ENCODE measurements around the gene CACNA2D2. TPM values are rescaled to one million over a fixed set of nuclear protein-coding genes. Genes with fewer than 3 reads are reported as not detected.

CACNA2D2 gene
- total and polyA plus RNA-seq, 2 donors (not counting 1 experiment from before 2014, with no cell fraction given): 0.06 TPM; not detected in 1

- Histone ChIP-seq H3K9me3 (ENCODE audit: control insufficient read depth, insufficient read depth, low read depth, low read length) (no peaks in the 10 kb centered on the region), H4K20me1 (ENCODE audit: control insufficient read depth, extremely low read depth, insufficient read depth, low read length) (no peaks in the 10 kb centered on the region)
These were observed 83.7 kb downstream of the CACNA2D2 start for GRCh38 chr3:50419595-50420370.

DNA sequence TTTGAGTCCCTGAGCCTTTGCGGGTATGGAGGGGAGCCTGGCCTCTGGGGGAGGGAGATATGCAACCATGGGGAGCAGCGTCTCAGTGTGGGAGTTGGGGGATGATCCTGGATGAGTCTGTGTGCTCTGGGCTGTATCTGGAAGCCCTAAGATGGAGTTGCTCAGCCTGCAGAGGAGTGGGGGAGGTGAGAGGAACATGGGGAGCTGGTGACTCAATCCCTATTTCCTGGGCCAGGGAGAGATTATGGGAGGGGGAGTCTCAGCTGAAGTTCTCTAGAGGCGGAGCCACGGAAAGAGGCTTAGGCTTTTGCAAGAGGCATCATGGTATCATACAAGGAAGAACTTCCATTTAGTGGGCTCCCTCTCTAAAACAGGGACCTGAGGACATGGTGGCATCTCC lies 84.6 kb downstream of the CACNA2D2 start:
- no peak overlapping the region for H2AFZ ChIP-seq (ENCODE audit: low read length)
- H3K9ac ChIP-seq (ENCODE audit: insufficient read depth, low read length): no peak overlapping the region
- peak; percentile 2 to 28 for DNase-seq (ENCODE audit: low read depth in 2 of 2)
- no peaks in the 10 kb centered on the region for H3K4me1 ChIP-seq (ENCODE audit: control insufficient read depth, extremely low read depth, insufficient read depth, low read length)
- no peaks in the 10 kb centered on the region for H3K36me3 ChIP-seq (ENCODE audit: control insufficient read depth, insufficient read depth, low read length)
- H3K27me3 ChIP-seq (ENCODE audit: control insufficient read depth, insufficient read depth, low read length): no peaks in the 10 kb centered on the region
- no peak overlapping the region for H3K4me3 ChIP-seq (replicated peaks in 1 of 4; ENCODE audit: control extremely low read depth in 1 of 4, insufficient read depth in 1 of 4, low read depth in 3 of 4, low read length in 4 of 4)
- H3K9me3 ChIP-seq (ENCODE audit: control insufficient read depth, insufficient read depth, low read depth, low read length): no peaks in the 10 kb centered on the region
- no peak overlapping the region for H3K4me2 ChIP-seq (ENCODE audit: extremely low read depth, insufficient read depth, low read length)
- TF ChIP-seq CTCF (conservative IDR thresholded peaks at IDR 0.05 in 1 of 2, IDR thresholded peaks at IDR 0.05 in 1 of 2; ENCODE audit: low read depth in 1 of 2, low read length in 2 of 2) (no peak), EZH2 (IDR thresholded peaks at IDR 0.05; ENCODE audit: low read length, missing control alignments) (no peak)
- no peak overlapping the region for H3K27ac ChIP-seq (ENCODE audit: insufficient read depth, low read length)
- H3K79me2 ChIP-seq (ENCODE audit: control insufficient read depth, insufficient read depth, low read length): no peaks in the 10 kb centered on the region
- H4K20me1 ChIP-seq (ENCODE audit: control insufficient read depth, extremely low read depth, insufficient read depth, low read length): no peaks in the 10 kb centered on the region

More at GRCh38 chr3:50419595-50420370, 83.7 kb downstream of the CACNA2D2 start:
- Histone ChIP-seq H3K9ac (ENCODE audit: insufficient read depth, low read length) (no peak overlapping the region), H3K36me3 (ENCODE audit: control insufficient read depth, insufficient read depth, low read length) (no peaks in the 10 kb centered on the region), H3K27ac (ENCODE audit: insufficient read depth, low read length) (no peak overlapping the region), H3K4me2 (ENCODE audit: extremely low read depth, insufficient read depth, low read length) (no peak overlapping the region), H3K4me1 (ENCODE audit: control insufficient read depth, extremely low read depth, insufficient read depth, low read length) (no peaks in the 10 kb centered on the region), H3K4me3 (replicated peaks in 1 of 4; ENCODE audit: control extremely low read depth in 1 of 4, insufficient read depth in 1 of 4, low read depth in 3 of 4, low read length in 4 of 4) (no peak overlapping the region), H3K27me3 (ENCODE audit: control insufficient read depth, insufficient read depth, low read length) (no peaks in the 10 kb centered on the region), H3K79me2 (ENCODE audit: control insufficient read depth, insufficient read depth, low read length) (no peaks in the 10 kb centered on the region), H2AFZ (ENCODE audit: low read length) (no peak overlapping the region)
- no peak for TF ChIP-seq EZH2 (IDR thresholded peaks at IDR 0.05; ENCODE audit: low read length, missing control alignments)
- no peak for TF ChIP-seq CTCF (conservative IDR thresholded peaks at IDR 0.05 in 1 of 2, IDR thresholded peaks at IDR 0.05 in 1 of 2; ENCODE audit: low read depth in 1 of 2, low read length in 2 of 2)
- DNase-seq (ENCODE audit: low read depth in 2 of 2): no peak

GRCh38 chr3:50417637-50418033 lies 85.8 kb downstream of the CACNA2D2 start:
- Histone ChIP-seq H3K4me1 (ENCODE audit: control insufficient read depth, extremely low read depth, insufficient read depth, low read length) (no peaks in the 10 kb centered on the region), H4K20me1 (ENCODE audit: control insufficient read depth, extremely low read depth, insufficient read depth, low read length) (no peaks in the 10 kb centered on the region), H3K4me2 (ENCODE audit: extremely low read depth, insufficient read depth, low read length) (no peak overlapping the region), H3K9me3 (ENCODE audit: control insufficient read depth, insufficient read depth, low read depth, low read length) (no peaks in the 10 kb centered on the region), H3K79me2 (ENCODE audit: control insufficient read depth, insufficient read depth, low read length) (no peaks in the 10 kb centered on the region), H3K36me3 (ENCODE audit: control insufficient read depth, insufficient read depth, low read length) (no peaks in the 10 kb centered on the region), H2AFZ (ENCODE audit: low read length) (no peak overlapping the region), H3K4me3 (replicated peaks in 1 of 4; ENCODE audit: control extremely low read depth in 1 of 4, insufficient read depth in 1 of 4, low read depth in 3 of 4, low read length in 4 of 4) (no peak overlapping the region), H3K27me3 (ENCODE audit: control insufficient read depth, insufficient read depth, low read length) (no peaks in the 10 kb centered on the region), H3K27ac (ENCODE audit: insufficient read depth, low read length) (no peak overlapping the region), H3K9ac (ENCODE audit: insufficient read depth, low read length) (no peak overlapping the region)
- no peak for DNase-seq (ENCODE audit: low read depth in 2 of 2)
- no peak for TF ChIP-seq CTCF (conservative IDR thresholded peaks at IDR 0.05 in 1 of 2, IDR thresholded peaks at IDR 0.05 in 1 of 2; ENCODE audit: low read depth in 1 of 2, low read length in 2 of 2)
- TF ChIP-seq EZH2 (IDR thresholded peaks at IDR 0.05; ENCODE audit: low read length, missing control alignments): no peak

All from fibroblast of lung (primary cell).